ENCODE data around the gene XXYLT1. TPM values are rescaled to one million over a fixed set of nuclear protein-coding genes. Genes with fewer than 3 reads are reported as not detected.
A peak's percentile ranks its signal among the peaks of the same experiment; 100 is the strongest.

Gene XXYLT1
- total and polyA plus RNA-seq, 10 of the 15 experiments (the other 5 are each of a cell fraction or from before 2014, with no cell fraction given): 1.2 to 14.2 (median 9.3) TPM

GRCh38 chr3:195094191-195094921 is 176.6 kb downstream of the XXYLT1 start:
- Histone ChIP-seq H3K4me2 (ENCODE audit: control insufficient read depth, insufficient read depth) (peak overlapping the region; percentile 81), H3K36me3 (ENCODE audit: control insufficient read depth in 2 of 2, insufficient read depth in 2 of 2, low read length in 1 of 2) (no peaks in the 10 kb centered on the region), H3K79me2 (ENCODE audit: control insufficient read depth, insufficient read depth, low read length) (no peaks in the 10 kb centered on the region; the same call in 1 of the 2 replicates), H3K27ac (ENCODE audit: control insufficient read depth, insufficient read depth) (peak overlapping the region; percentile 62), H3K4me1 (ENCODE audit: control insufficient read depth, insufficient read depth, low read length) (peaks cover 39% of the 10 kb centered on the region), H4K20me1 (ENCODE audit: control insufficient read depth, insufficient read depth) (no peaks in the 10 kb centered on the region), H3K9me3 (replicated peaks; ENCODE audit: control insufficient read depth, insufficient read depth, low read length) (no peaks in the 10 kb centered on the region), H3K4me3 (peak overlapping the region; percentile 59), H3K9ac (ENCODE audit: control insufficient read depth, insufficient read depth, low read length) (peak overlapping the region; percentile 28; the same call in 1 of the 2 replicates), H2AFZ (ENCODE audit: control insufficient read depth, low read depth, low read length) (peak overlapping the region; percentile 18), H3K27me3 (replicated peaks in 1 of 2; ENCODE audit: control insufficient read depth in 2 of 2, insufficient read depth in 2 of 2, low read length in 1 of 2) (no peaks in the 10 kb centered on the region)
- WGBS (ENCODE audit: insufficient coverage, insufficient replicate concordance, low lambda C conversion rate, missing lambda C conversion rate): 1% methylated on average over 32 of the region's 32 CpGs
- TF ChIP-seq TCF12 (IDR thresholded peaks at IDR 0.05; ENCODE audit: low read depth, low read length): peak; percentile 93
- TF ChIP-seq POLR2A (IDR thresholded peaks at IDR 0.05; ENCODE audit: low read depth, low read length): peak; percentile 29; the same call in 1 of the 2 replicates
- TF ChIP-seq BACH1 (IDR thresholded peaks at IDR 0.05; ENCODE audit: borderline replicate concordance): no peak
- TF ChIP-seq IKZF2 (IDR thresholded peaks at IDR 0.05): 0 out of 4 replicates have a peak, but pooled peaks have one; percentile 6 to 20
- TF ChIP-seq PAX5 (IDR thresholded peaks at IDR 0.05; ENCODE audit: borderline replicate concordance, low read depth, low read length): peak; percentile 96
- no peak for TF ChIP-seq MEF2B (IDR thresholded peaks at IDR 0.05; ENCODE audit: partially characterized antibody, poor library complexity, severe bottlenecking)
- peak; percentile 40; the same call in 1 of the 2 replicates for TF ChIP-seq IKZF1 (conservative IDR thresholded peaks at IDR 0.05)
- peak; percentile 97 for TF ChIP-seq TCF3 (IDR thresholded peaks at IDR 0.05; ENCODE audit: borderline replicate concordance, insufficient read depth, low read depth, low read length)
- peak; percentile 66 for TF ChIP-seq SP1 (IDR thresholded peaks at IDR 0.05; ENCODE audit: low read depth, low read length)
- TF ChIP-seq EED (IDR thresholded peaks at IDR 0.05; ENCODE audit: low read depth): peak; percentile 67; the same call in 1 of the 2 replicates
- peak; percentile 50; the same call in 1 of the 2 replicates for TF ChIP-seq CREM (IDR thresholded peaks at IDR 0.05; ENCODE audit: low read depth)
- no peak for TF ChIP-seq MAX (IDR thresholded peaks at IDR 0.05; ENCODE audit: low read depth, low read length)
- peak; percentile 40; the same call in 1 of the 2 replicates for TF ChIP-seq CBFB (IDR thresholded peaks at IDR 0.05; ENCODE audit: low read depth)
- 0 out of 2 replicates have a peak, but pooled peaks have one; percentile 29 for TF ChIP-seq DPF2 (IDR thresholded peaks at IDR 0.05)
- peak in 1 of 2 experiments; percentile 72; a peak in 1 of 3 replicates for TF ChIP-seq EGR1 (IDR thresholded peaks at IDR 0.05; ENCODE audit: borderline replicate concordance in 1 of 2, low read depth in 2 of 2, low read length in 2 of 2)
- TF ChIP-seq RUNX3 (IDR thresholded peaks at IDR 0.05; ENCODE audit: low read length): peak; percentile 76
- intact Hi-C loops (cut with micrococcal nuclease; ENCODE audit: unreplicated experiment): no loop called here
- BruUV-seq (replicated peaks): no TSS peak
- SMC1A ChIA-PET (ENCODE audit: uncharacterized antibody, unreplicated experiment): no interaction called here
- ATAC-seq: peak; percentile 93
- POLR2A ChIA-PET: no interaction called here
- in situ Hi-C loops (cut with MboI): no loop called here
- FAIRE-seq: no peak
- RAD21 ChIA-PET (ENCODE audit: unreplicated experiment): no interaction called here
- CTCF ChIA-PET: interaction anchor here (0.9 kb wide), 1 partner anchor 13 kb away, joined by 3 read pairs; no protein-coding TSS in a partner anchor
- DNase-seq (ENCODE audit: low read depth, low spot score): peak; percentile 51
